ENCODE data around the gene CX3CL1.

GRCh38 chr16:57407521-57408353 lies 35.4 kb downstream of the CX3CL1 start:
- TF ChIP-seq CEBPB (IDR thresholded peaks at IDR 0.05; ENCODE audit: low read depth) (no peak), SRF (IDR thresholded peaks at IDR 0.05; ENCODE audit: low read depth) (no peak), POLR2A (IDR thresholded peaks at IDR 0.05; ENCODE audit: borderline replicate concordance, extremely low read depth, insufficient read depth, insufficient read length) (no peak), CTCF (IDR thresholded peaks at IDR 0.05 in 2 of 3, conservative IDR thresholded peaks at IDR 0.05 in 1 of 3; ENCODE audit: borderline replicate concordance in 1 of 3, insufficient read depth in 1 of 3, low read depth in 2 of 3, low read length in 2 of 3) (no peak)

Data from HCT116 (cell line).